B cell (primary cell): ENCODE data around the gene COL25A1. TPM values are rescaled to one million over a fixed set of nuclear protein-coding genes. Genes with fewer than 3 reads are reported as not detected.

Experiments
- ATAC-seq: fragments of 200-7000 bp; cut with Tn5 transposase; one replicate; pipeline ENCODE4 v1.10.0; 2021; ENCODE audit warnings: low read depth, mild to moderate bottlenecking, moderate number of reproducible peaks, moderate library complexity
- CTCF ChIA-PET: fragments of 350-600 bp; sonication (Branson Sonifier 250); formaldehyde crosslinking; loops from one replicate; lab custom pipeline; 2021; ENCODE audit warnings: antibody characterized with exemption, inconsistent platforms; lab: Charles Lee
- POLR2A ChIA-PET: fragments of 350-600 bp; sonication (Branson Sonifier 250); formaldehyde crosslinking; loops from one replicate; lab custom pipeline; 2021; ENCODE audit warnings: antibody characterized with exemption; lab: Charles Lee
- DNase-seq: peaks from one replicate; pipeline ENCODE4 v3.0.0; 2013
- H2AFZ ChIP-seq: 2 replicates; pipeline ENCODE4 v1.6.1; 2012; ENCODE audit warnings: mild to moderate bottlenecking, low read depth, low read length; ENCODE audit not compliant: insufficient read depth, poor library complexity, severe bottlenecking
- H3K27ac ChIP-seq, 2 donors: 1 replicate in 1 of 2; 2 replicates in 1 of 2; pipeline ENCODE4 v1.5.1; 2012 to 2013; ENCODE audit warnings: low read length in 2 of 2, mild to moderate bottlenecking in 2 of 2, moderate library complexity in 1 of 2
- H3K27me3 ChIP-seq, 4 experiments: fragments of 200-600 bp in 1 of 4; sonication (generic) in 1 of 4; replicated peaks in 1 of 4; 1 replicate in 2 of 4; 2 replicates in 2 of 4; pipeline versions ENCODE4 v1.6.1 to v1.7.0; 2013 to 2016; ENCODE audit warnings: low read length in 3 of 4, mild to moderate bottlenecking in 2 of 4, mixed read lengths in 1 of 4, moderate library complexity in 1 of 4; ENCODE audit not compliant: insufficient read depth in 4 of 4, control insufficient read depth in 3 of 4; ENCODE audit errors: control extremely low read depth in 1 of 4
- H3K36me3 ChIP-seq, 2 experiments: replicated peaks in 1 of 2; 1 replicate in 1 of 2; 2 replicates in 1 of 2; pipeline versions ENCODE4 v1.6.1 to v1.7.1; 2013; ENCODE audit warnings: low read length in 1 of 2; ENCODE audit not compliant: insufficient read depth in 2 of 2, control insufficient read depth in 1 of 2; ENCODE audit errors: control extremely low read depth in 1 of 2, extremely low read depth in 1 of 2
- H3K4me1 ChIP-seq, 2 donors: fragments of 200-600 bp in 1 of 2; sonication (generic) in 1 of 2; 1 replicate in 1 of 2; 2 replicates in 1 of 2; pipeline versions ENCODE4 v1.5.1 to v1.6.1; 2013 to 2017; ENCODE audit warnings: low read length in 2 of 2; ENCODE audit not compliant: control insufficient read depth in 2 of 2, insufficient read depth in 2 of 2
- H3K4me2 ChIP-seq: replicated peaks from 2 replicates; pipeline ENCODE3; 2012; ENCODE audit warnings: mild to moderate bottlenecking, low read depth, low read length; ENCODE audit not compliant: poor library complexity, severe bottlenecking
- H3K4me3 ChIP-seq, 5 experiments: fragments of 200-600 bp in 1 of 5; sonication (generic) in 1 of 5; 1 replicate in 3 of 5; 2 replicates in 2 of 5; pipeline versions ENCODE4 v1.5.1 to v1.7.0; 2011 to 2016; ENCODE audit warnings: low read length in 4 of 5, mild to moderate bottlenecking in 4 of 5, low read depth in 2 of 5, control low read depth in 1 of 5, moderate library complexity in 1 of 5; ENCODE audit not compliant: insufficient read depth in 1 of 5; ENCODE audit errors: control extremely low read depth in 1 of 5, extremely low read depth in 1 of 5
- H3K79me2 ChIP-seq: fragments of 200-600 bp; sonication (generic); one replicate; pipeline ENCODE4 v1.6.0; 2016; ENCODE audit warnings: low read length; ENCODE audit not compliant: control insufficient read depth, insufficient read depth
- H3K9ac ChIP-seq: fragments of 200-600 bp; sonication (generic); 2 replicates; pipeline ENCODE4 v1.6.1; 2017; ENCODE audit warnings: mild to moderate bottlenecking, low read length, moderate library complexity
- H3K9me3 ChIP-seq, 3 donors: one replicate each; pipeline versions ENCODE4 v1.6.1 to v1.7.1; 2013; ENCODE audit warnings: low read length in 2 of 3; ENCODE audit not compliant: control insufficient read depth in 2 of 3, insufficient read depth in 1 of 3; ENCODE audit errors: control extremely low read depth in 1 of 3
- H4K20me1 ChIP-seq: 2 replicates; pipeline ENCODE4 v1.6.0; 2012; ENCODE audit warnings: mild to moderate bottlenecking, low read length; ENCODE audit not compliant: insufficient read depth, control insufficient read depth, poor library complexity, severe bottlenecking
- H3K27ac Mint-ChIP-seq: one replicate; pipeline ENCODE4 v1.8.0; 2021; ENCODE audit warnings: mixed read lengths
- H3K27me3 Mint-ChIP-seq: one replicate; pipeline ENCODE4 v1.8.0; 2021; ENCODE audit warnings: mixed read lengths
- H3K4me1 Mint-ChIP-seq: one replicate; pipeline ENCODE4 v1.8.0; 2021; ENCODE audit warnings: mixed read lengths
- H3K4me3 Mint-ChIP-seq: one replicate; pipeline ENCODE4 v1.8.0; 2021; ENCODE audit warnings: mixed read lengths
- H3K9me3 Mint-ChIP-seq: one replicate; pipeline ENCODE4 v1.8.0; 2022; ENCODE audit warnings: mixed read lengths; ENCODE audit not compliant: insufficient read depth
- CTCF ChIP-seq: fragments of 200-600 bp; IDR thresholded peaks from one replicate; pipeline ENCODE4 v1.8.0; 2022; ENCODE audit warnings: antibody characterized with exemption, mild to moderate bottlenecking
- EZH2 ChIP-seq: IDR thresholded peaks from 2 replicates; pipeline ENCODE4 v1.6.1; 2012; ENCODE audit warnings: borderline replicate concordance, low read depth, mild to moderate bottlenecking, moderate library complexity, low read length; ENCODE audit not compliant: insufficient read depth, poor library complexity, severe bottlenecking
- WGBS: methylation state at CpG from one replicate; pipeline ENCODE4 v1.1.5; 2013; ENCODE audit warnings: missing lambda C conversion rate; ENCODE audit not compliant: insufficient coverage; 5-methylcytosine and 5-hydroxymethylcytosine counted together
- intact Hi-C: fragments of 100-400 bp; cut with micrococcal nuclease; formaldehyde crosslinking; loops from one replicate; pipeline ENCODE4 v1.10.0; 2022
- polyA plus RNA-seq: library from polyadenylated mRNA; depleted of rRNA; stranded (reverse); fragments of >200 nt; gene quantifications from 2 replicates; pipeline ENCODE4 v1.2.3, GENCODE V29; 2012
- total RNA-seq, 2 donors: library from RNA; stranded (reverse); fragments of 120-200 nt in 1 of 2; gene quantifications; 1 replicate in 1 of 2; 2 replicates in 1 of 2; pipeline versions ENCODE4 v1.2.3 to v1.2.4, GENCODE V29; 2013 to 2022

The COL25A1 gene
- total and polyA plus RNA-seq, 2 donors (not counting 1 experiment from before 2014, with no cell fraction given) = not detected

- Histone ChIP-seq H4K20me1 (no peaks in the 10 kb centered on the region), H3K36me3 (no peaks in the 10 kb centered on the region), H3K27me3 (no peaks in the 10 kb centered on the region), H3K4me1 (no peaks in the 10 kb centered on the region), H3K9ac (no peak overlapping the region), H3K4me2 (no peak overlapping the region), H3K4me3 (no peak overlapping the region), H2AFZ (no peak overlapping the region), H3K9me3 (peaks cover 0 to 3% (median 0%) of the 10 kb centered on the region in 3 donors), H3K79me2 (no peaks in the 10 kb centered on the region), H3K27ac (no peak overlapping the region)
- Mint-ChIP-seq H3K9me3 (no peaks in the 10 kb centered on the region), H3K4me3 (no peak overlapping the region), H3K4me1 (no peaks in the 10 kb centered on the region), H3K27me3 (no peaks in the 10 kb centered on the region), H3K27ac (no peak overlapping the region)
- TF ChIP-seq CTCF (no peak), EZH2 (no peak)
- WGBS = 78% methylated on average over 4 of the region's 4 CpGs
- DNase-seq = no peak
- CTCF ChIA-PET = no interaction called here
- ATAC-seq = no peak
- intact Hi-C loops = no loop called here
- POLR2A ChIA-PET = no interaction called here
Observed at GRCh38 chr4:109029987-109030386, 272.5 kb downstream of the COL25A1 start.

GRCh38 chr4:109027016-109027500, 275.4 kb downstream of the COL25A1 start:
- no peak overlapping the region for H3K4me3 ChIP-seq
- no peaks in the 10 kb centered on the region for H3K27me3 Mint-ChIP-seq
- no peak overlapping the region for H2AFZ ChIP-seq
- no peak for ATAC-seq
- H3K79me2 ChIP-seq = no peaks in the 10 kb centered on the region
- intact Hi-C loops = no loop called here
- no peak overlapping the region for H3K4me3 Mint-ChIP-seq
- no peaks in the 10 kb centered on the region for H3K36me3 ChIP-seq
- H3K4me1 ChIP-seq = no peaks in the 10 kb centered on the region
- POLR2A ChIA-PET = no interaction called here
- no peak overlapping the region for H3K4me2 ChIP-seq
- DNase-seq = no peak
- peaks cover under 1% of the 10 kb centered on the region for H3K9me3 Mint-ChIP-seq
- peaks cover 0 to 4% (median 0%) of the 10 kb centered on the region in 3 donors for H3K9me3 ChIP-seq
- H3K27me3 ChIP-seq = no peaks in the 10 kb centered on the region
- CTCF ChIA-PET = no interaction called here
- H3K27ac Mint-ChIP-seq = no peak overlapping the region
- WGBS = 91% methylated on average over 5 of the region's 5 CpGs
- no peak overlapping the region for H3K9ac ChIP-seq
- no peaks in the 10 kb centered on the region for H4K20me1 ChIP-seq
- H3K27ac ChIP-seq = no peak overlapping the region
- H3K4me1 Mint-ChIP-seq = no peaks in the 10 kb centered on the region
- TF ChIP-seq EZH2 = no peak
- TF ChIP-seq CTCF = no peak
